Stimulated activated CD4-positive, alpha-beta T cell treated with anti-CD3 and anti-CD28 coated beads, Interleukin-1b, Interleukin-23, amount 100 ng/mL, for 24 hours (primary cell): ENCODE data around the gene MIB1.
"Not testable (repeated sequence)": the region's sequence is repeated elsewhere in the genome, so short reads cannot be mapped to it uniquely, and the experiment has no call there.

ENCODE experiments used
- DNase-seq, 4 experiments: peaks; one replicate each; pipeline ENCODE4 v3.0.0-alpha.2; 2020; ENCODE audit warnings: low read depth in 4 of 4, low spot score in 1 of 4

MIB1 gene

DNA sequence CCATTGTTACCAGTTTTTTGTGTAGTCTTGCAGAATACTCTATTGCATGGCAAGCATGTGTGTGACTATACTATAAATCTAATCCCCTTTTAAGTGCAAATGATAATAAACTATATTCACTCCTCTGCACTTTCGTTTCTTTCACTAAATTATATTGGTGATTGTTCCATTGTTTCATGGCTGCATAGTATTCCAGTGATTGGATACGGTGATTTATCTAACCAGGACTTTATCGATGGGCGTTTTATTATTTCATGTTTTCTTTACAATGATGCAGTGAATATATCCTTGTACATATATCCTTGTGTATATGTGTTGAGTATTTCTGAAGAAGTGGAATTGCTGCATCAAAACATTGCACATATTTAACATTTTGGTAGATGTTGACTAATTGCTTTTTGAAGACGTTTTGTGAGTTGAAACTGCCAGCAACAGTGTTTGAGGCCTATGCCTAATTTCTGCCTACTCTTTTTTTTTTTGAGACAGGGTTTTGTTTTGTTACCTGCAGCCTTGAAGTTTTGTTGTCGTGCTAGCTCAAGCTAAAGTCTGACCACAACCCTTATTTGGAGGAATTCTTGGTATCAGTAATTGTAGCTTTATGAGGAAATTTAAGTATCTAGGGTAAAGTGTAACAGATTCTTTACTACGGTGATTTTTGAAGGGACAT lies 2.7 kb downstream of the MIB1 start:
- DNase-seq = no peak

DNA sequence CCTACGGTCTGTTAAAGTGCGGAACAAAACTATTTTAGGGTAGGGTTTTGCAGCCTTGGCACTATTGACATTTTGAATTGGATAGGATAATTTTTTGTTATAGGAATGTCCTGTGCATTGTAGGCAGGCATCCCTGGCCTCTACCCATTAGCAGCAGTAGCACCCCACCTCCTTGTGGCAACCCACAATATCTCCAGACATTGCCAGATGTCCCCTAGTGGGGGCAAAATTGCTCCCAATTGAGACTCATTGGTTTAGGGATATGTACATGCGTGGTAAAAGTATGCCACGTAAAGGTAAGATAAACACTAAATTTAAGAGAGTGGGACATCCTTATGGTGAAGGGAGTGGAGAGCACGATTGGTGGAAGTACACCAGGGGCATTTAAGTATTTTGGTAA lies 4.6 kb downstream of the MIB1 start:
- DNase-seq = no peak

DNA sequence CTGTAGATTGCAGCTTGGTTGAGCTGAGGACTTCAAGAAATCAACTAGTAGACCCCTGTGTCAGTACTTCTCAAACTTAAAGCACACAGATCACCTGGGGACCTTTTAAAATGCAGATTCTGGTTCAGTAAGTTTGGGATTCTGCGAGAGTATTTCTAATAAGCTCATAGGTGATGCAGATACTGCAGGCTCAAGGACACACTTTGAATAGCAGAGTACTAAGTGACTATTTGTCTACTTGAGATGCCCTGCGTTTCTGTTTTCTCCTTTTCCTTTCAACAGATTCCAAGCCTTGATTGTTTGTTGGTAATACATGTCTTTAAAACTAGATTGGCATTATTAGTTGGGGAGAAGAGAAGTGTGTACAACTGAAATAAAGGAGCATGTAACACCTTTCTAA lies 6.7 kb downstream of the MIB1 start:
- no peak for DNase-seq

DNA sequence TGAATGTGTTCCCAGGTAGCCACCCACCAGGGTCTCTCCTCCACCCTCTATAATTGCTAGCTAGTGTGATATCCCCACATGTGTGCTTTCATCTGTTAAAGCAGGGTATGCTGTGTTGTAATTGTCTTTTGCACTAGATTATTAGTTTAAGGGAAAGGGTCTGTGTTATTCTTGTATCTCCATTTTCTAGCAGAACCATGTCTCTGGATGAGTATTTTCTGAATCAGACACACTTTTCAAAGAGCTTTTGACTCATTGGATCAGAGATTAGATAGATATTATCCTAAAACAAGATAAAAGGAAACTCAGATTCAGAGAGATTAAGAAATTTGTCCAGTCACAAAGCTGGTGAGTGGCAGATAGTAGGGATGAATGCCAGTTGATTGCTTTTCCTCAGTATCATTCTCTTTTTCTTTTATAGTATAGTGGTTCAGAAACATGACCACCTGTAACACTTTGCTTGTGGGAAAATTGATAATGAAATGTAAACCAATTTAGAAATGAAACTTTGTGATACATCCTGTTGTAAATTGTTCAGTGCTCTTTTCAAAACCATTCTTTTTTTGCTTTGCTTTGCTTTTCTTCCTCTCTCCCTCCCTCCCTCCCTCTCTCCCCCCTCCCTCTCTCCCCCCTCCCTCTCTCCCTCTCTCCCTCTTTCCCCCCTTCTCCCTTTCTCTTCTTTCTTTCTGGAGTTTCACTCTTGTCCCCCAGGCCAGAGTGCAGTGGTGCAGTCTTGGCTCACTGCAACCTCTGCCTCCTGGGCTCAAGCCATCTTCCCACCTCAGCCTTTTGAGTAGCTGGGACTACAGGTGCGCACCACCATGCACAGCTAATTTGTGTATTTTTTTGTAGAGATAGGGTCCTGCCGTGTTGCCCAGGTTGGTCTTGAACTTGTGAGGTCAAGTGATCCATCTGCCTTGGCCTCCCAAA lies 7.4 kb downstream of the MIB1 start:
- no peak for DNase-seq

DNA sequence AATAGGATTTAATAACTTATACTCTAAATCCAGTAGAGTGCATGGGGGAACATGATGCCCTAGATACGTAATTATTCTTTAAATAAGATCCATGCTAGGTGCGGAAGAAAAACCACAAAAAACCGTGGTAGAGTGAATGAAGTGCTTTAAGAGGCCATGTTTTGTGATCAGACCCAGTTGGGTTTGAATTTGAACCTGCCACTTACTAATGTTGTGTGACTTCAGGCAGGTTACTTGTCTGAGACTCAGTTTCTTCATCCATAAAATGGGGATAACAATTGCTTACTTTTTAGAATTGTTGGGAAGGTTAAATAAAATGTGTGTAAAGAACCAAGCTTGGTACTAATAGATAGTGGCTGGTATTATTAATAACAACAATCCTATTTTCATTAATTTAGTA lies 17.2 kb downstream of the MIB1 start:
- DNase-seq = no peak

DNA sequence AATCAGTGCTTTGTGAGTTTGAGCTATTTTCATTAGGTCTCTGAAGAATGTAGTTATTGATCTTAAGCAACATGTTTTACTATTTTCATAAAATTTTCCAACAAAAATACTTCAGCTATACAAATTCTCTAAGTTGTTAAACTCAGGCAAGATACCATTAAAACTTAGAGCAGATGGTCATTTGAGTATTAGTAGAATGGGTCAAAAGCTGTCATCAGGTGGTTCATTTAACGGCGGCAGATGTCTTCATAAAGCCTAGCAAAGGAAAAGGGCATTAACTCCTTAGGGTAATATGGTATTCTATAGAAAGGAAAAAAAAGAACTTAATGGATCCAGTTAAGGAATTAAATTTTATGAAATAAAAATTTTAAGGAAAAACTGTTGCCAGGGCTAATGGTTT lies 19.2 kb downstream of the MIB1 start:
- DNase-seq = no peak

DNA sequence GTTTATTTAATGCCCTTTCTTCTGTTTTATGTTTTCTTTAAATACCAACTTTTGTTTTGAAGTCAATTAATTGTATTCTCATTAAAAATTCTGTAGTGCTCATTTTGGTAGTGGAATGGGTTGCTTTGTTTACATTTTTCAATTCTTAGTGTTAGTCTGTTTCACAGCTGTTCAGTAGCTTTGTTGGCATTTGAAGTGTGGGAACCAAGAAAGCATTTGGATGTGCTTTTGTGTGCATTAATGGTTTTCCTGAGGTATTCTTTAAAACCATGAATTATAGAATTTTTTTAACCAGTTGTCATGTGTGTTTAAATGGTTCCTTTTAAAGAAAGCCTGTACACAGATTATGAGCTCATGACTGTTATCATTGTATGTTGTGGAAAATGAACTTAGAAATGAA lies 19.7 kb downstream of the MIB1 start:
- no peak for DNase-seq

DNA sequence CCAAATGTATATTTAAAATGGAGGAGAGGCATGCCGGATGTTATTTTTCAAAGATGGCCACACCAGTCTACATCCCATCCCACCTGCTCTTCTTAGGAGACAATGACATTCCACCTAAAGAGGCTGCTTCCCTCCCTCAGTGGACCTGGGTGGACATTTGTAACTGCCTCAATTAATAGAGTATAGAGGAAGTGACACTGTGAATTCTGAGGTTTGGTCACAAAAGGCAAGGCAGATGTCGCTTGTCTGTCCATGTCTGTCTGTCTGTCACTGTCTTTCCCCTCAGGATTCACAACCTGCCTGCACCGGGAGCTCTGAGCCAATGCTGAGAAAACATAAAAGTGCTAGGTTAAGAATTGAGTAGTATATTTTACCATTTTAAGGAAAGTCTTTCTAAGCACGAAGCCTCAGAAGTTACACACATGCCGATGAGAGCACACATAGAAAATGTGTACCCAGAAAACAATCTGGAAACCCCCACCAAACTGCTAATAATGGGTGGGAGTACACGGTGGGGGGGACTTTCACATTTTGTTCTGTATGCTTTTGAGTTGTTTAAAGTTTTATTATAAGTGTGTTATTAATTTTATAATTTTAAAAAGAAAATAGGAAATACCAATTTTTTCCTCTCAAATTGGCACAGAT lies 21.0 kb downstream of the MIB1 start:
- no peak for DNase-seq

DNA sequence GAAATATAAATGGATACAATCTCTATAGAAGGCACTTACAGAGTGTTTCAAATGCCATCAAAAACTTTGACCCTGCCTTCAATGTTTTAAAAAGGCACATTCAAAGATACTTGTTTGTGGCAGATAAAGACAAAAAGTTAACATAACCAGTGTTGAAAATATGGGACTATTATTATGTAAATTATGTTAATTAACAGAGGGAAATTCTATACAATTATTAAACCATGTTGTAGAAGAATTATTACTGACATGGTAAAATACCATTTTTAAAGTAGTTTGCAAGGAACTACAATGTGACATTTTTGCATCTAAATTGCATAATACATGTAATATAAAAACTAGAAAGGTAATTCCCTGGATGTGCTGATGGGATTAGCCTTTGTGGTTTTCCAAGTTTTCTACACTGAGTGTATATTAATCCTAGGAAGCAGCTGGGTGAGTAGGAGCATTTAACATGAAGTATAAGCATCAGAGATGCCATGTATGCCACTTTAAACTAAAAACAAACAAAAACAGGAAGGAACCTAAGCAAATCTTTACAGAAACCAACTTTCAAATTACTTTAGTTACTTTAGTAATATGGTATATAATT lies 21.7 kb downstream of the MIB1 start:
- no peak for DNase-seq

DNA sequence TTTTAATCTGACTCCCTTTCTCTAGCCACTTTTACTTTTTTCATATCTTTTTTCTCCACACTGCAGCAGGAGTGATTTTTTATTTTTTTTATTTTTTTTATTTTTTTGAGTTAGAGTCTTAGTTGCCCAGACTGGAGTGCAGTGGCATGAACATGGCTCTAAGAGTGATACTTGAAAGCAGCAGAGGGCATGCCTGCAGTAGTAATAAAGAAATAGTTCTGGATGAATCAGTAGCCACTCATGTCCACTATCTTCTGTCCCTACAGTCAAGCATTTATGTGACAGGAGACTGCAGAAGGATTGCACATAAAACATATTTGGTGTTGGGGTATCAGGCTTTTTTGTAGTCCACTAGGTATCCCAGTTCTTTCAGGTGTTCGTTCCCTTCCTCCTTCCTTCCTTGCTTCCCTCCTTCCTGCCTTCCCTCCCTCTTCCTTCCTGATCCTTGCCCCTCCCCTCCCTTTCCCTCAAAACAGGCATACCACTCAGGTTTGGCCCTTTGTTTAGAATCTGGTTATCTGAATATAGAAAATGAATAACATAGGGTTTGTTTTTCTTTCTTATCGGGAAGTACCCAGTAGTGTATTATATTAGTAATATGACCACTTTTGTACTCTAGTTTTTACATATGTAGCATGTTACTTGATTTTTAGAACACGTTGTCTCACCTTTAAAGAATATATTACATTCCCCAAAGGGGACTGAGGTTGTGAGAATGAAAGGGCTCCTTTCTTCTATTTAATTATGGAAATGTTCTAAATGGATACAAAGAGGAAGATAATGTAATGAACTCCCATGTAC lies 23.5 kb downstream of the MIB1 start:
- no peak for DNase-seq

DNA sequence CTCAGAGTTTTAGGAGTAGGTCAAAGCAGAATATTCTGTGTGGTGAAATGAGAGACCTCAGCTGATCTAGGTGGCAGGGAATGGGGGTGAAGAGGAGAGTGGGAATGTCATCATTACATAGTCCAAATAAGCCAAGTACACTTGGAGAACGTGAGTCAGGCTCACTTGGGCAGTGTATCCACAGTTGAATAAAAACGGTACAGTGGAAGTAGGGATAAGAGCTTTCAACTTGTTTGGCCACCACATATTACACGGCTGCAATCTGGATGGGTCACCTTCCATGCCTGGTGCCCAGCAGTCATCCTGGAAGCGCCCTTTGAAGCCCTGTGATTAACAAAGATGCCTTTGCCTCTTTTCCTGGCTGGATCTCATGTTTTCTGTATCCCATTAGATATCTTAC lies 28.6 kb downstream of the MIB1 start:
- DNase-seq = no peak

DNA sequence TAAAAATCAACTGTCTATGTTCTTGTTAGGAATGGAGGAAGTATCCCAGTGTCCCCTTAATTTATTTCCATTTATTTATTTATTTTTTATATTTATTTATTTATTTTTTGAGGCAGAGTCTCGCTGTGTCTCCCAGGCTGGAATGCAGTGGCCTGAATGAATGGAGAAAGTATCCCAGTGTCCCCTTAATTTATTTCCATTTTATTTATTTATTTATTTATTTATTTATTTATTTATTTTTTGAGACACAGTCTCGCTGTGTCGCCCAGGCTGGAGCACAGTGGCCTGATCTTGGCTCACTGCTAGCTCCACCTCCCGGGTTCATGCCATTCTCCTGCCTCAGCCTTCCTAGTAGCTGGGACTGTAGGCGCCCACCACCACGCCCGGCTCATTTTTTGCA lies 34.1 kb downstream of the MIB1 start:
- DNase-seq = no peak

DNA sequence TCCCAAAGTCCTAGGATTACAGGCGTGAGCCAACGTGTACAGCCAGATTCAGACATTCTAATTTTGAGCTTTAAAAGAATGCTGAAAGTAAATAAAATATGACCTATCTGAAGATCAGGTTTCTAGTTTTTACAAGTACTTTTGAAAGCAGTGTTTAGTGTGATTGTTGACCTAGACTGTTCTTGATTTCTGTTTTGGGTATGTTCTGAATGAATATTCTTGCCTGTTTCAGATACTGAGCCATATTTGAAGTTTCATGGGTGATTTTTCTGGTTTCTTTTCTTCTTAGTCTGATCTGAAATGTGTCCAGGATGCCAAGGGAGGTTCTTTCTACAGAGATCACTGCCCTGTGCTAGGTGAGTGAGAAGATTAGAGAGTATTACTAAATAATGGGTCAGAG lies 37.2 kb downstream of the MIB1 start:
- DNase-seq = no peak

DNA sequence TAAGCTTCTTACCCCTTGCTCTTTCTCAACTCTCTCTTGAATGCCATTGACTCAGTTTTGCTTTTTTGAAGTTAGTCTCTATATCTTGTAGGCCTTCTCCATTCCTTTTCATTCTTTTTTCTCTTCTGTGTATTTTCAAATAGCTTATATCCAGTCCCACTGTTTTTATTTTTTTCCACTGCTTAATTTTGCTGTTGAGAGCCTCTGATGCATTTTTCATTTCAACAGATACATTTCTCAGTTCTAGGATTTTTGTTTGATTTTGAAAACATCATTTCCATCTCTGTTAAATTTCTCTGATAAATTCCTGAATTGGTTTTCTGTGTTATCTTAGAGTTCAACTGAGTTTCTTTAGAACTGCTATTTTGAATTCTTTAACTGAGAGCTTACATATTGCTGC lies 45.9 kb downstream of the MIB1 start:
- DNase-seq = no peak

DNA sequence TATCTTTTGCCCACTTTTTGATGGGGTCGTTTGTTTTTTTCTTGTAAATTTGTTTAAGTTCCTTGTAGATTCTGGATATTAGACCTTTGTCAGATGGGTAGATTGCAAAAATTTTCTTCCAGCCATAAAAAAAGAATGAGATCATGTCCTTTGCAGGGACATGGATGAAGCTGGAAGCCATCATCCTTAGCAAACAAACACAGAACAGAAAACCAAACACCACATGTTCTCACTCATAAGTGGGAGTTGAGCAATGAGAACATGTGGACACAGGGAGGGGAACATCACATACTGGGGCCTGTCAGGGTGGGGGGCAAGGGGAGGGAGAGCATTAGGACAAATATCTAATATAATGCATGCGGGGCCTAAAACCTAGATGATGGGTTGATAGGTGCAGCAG lies 55.5 kb downstream of the MIB1 start:
- not testable (repeated sequence) for DNase-seq

DNA sequence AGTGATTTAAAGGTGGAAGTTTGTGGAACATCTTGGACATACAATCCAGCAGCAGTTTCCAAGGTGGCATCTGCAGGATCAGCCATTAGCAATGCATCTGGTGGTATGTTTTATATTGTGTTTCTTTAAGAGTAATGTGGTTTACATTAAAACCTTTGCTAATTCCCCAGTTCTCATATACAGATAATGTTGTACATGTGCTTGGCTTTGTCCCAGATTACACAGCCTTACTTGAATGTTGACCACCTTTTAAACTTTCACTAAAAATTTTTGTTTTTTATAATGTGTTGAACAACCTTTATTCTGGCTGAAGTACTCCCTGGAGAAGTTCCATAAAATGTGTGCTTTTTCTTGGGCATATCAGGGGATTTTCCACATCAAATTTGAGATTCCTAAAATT lies 57.5 kb downstream of the MIB1 start:
- no peak for DNase-seq

DNA sequence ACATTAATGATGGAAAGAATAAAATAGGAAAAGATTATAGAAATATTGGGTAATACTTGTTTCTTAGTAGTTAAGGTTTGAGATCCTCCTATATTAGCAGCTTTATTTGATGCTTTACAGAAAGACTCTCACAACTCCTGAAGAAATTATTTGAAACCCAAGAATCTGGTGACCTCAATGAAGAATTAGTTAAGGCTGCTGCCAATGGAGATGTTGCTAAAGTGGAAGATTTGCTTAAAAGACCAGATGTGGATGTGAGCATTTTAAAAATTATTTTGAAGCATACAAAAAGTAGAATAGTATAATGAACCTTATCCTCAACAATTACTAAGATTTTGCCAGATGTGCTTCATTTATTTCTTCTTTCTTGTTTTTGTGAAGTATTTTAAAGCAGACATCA lies 59.1 kb downstream of the MIB1 start:
- DNase-seq = no peak

DNA sequence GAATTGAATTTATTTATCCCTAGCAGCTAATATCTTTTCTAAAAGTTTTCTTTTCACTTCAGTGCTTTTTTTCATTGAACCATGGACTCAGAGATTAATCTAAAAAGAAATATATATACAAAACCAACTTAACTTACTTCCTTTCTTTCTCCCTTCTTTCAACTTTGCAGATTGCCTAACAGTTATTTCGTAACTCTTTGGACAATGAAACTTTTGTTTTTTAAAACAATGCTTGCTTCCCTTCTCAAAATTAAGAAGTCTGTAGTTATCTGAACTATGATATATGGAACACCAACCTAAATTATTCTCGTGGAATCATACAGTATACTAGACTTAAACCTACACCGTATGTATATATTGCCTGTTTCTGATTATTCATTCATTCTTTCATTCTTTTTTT lies 62.9 kb downstream of the MIB1 start:
- DNase-seq = no peak

DNA sequence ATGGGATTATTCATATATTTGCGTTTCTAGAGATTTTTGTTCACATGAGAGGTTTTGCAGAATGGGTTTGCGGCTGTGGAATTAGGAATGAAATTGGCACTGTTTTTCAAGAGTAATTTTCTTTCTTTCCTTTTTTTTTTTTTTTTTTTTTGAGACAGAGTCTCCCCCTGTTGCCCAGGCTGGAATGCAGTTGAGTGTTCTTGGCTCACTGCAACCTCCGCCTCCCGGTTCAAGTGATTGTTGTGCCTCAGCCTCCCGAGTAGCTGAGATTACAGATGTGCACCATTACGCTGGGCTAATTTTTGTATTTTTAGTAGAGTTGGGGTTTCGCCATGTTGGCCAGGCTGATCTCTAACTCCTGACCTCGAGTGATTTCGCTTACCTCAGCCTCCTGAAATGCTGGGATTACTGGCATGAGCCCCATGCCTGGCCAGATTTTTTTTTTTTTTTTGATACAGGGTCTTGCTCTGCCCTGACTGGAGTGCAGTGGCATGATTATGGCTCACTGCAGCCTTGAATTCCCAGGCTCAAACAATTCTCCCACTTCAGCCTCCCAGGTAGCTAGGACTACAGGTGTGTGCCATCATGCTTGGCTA lies 65.3 kb downstream of the MIB1 start:
- no peak for DNase-seq

DNA sequence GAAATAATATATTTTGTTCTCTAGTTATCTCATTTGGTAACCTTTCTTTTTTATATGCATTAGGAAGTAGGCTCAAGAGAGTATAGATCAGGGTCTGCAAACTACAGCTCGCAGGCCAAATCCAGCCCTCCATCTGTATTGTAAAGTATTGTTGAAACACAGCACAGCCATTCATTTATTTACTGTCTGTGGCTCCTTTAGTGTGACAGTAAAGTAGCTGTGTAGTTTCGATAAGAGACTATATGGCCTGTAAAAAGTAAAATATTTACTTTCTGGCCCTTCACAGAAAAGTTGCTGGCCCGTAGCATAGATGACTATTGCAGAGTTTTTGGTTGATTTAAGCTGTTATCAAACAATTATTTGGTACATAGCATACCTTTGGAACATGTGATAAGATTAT lies 67.6 kb downstream of the MIB1 start:
- DNase-seq = no peak

DNA sequence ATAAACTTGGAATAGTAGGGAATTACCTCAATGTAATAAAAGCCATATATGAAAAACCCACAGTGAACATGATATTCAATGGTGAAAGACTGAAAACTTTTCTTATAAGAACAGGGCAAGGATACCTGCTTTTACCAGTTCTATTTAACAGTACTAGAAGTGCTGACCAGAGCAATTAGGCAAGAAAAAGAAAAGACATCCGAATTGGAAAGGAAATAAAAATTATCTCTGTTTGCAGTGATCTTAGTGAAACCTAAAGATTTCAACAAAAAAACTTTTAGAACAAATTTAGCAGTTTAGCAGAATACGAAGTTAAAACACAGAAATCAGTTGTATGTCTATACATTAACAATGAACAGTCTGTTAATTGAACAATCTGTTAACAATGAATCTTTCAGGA lies 69.1 kb downstream of the MIB1 start:
- DNase-seq = no peak
